Measurements from ENCODE around the gene COL8A1.

Gene COL8A1

GRCh38 chr3:99765042-99765942 lies 126.9 kb downstream of the COL8A1 start:
- no peak for DNase-seq

GRCh38 chr3:99767291-99767690 lies 128.9 kb downstream of the COL8A1 start:
- no peak for DNase-seq

- no peak for DNase-seq
Observed at GRCh38 chr3:99768126-99768525, 129.7 kb downstream of the COL8A1 start.

GRCh38 chr3:99768808-99769501 lies 130.6 kb downstream of the COL8A1 start:
- DNase-seq = no peak

GRCh38 chr3:99772171-99772570 lies 133.8 kb downstream of the COL8A1 start:
- DNase-seq = no peak

- no peak for DNase-seq
Observed at GRCh38 chr3:99772671-99773070, 134.3 kb downstream of the COL8A1 start.

- DNase-seq = no peak
Observed at GRCh38 chr3:99774467-99774866, 136.1 kb downstream of the COL8A1 start.

- DNase-seq = no peak
Observed at GRCh38 chr3:99776516-99777209, 138.3 kb downstream of the COL8A1 start.

- no peak for DNase-seq
Observed at GRCh38 chr3:99777210-99777549, 138.8 kb downstream of the COL8A1 start.

- no peak for DNase-seq
Observed at GRCh38 chr3:99777708-99778107, 139.3 kb downstream of the COL8A1 start.

- no peak for DNase-seq
Observed at GRCh38 chr3:99780749-99781148, 142.4 kb downstream of the COL8A1 start.

- DNase-seq = no peak
Observed at GRCh38 chr3:99781761-99782160, 143.4 kb downstream of the COL8A1 start.

GRCh38 chr3:99783011-99783573 lies 144.7 kb downstream of the COL8A1 start:
- no peak for DNase-seq

GRCh38 chr3:99789011-99789721 lies 150.8 kb downstream of the COL8A1 start:
- no peak for DNase-seq

GRCh38 chr3:99794485-99794884 lies 156.1 kb downstream of the COL8A1 start:
- DNase-seq = no peak

GRCh38 chr3:99795573-99795972 lies 157.2 kb downstream of the COL8A1 start:
- no peak for DNase-seq

- no peak for DNase-seq
Observed at GRCh38 chr3:99799422-99799821, 161.0 kb downstream of the COL8A1 start.

GRCh38 chr3:99803297-99803696 lies 164.9 kb downstream of the COL8A1 start:
- no peak for DNase-seq

GRCh38 chr3:99805160-99805559 lies 166.8 kb downstream of the COL8A1 start:
- no peak for DNase-seq

- DNase-seq = peak; percentile 36
Observed at GRCh38 chr3:99808163-99808794, 169.9 kb downstream of the COL8A1 start.

GRCh38 chr3:99809565-99809964 lies 171.2 kb downstream of the COL8A1 start:
- no peak for DNase-seq

GRCh38 chr3:99810403-99810802 lies 172.0 kb downstream of the COL8A1 start:
- DNase-seq = no peak
